K562 (cell line): ENCODE measurements around the gene NUP205. TPM values are rescaled to one million over a fixed set of nuclear protein-coding genes. Genes with fewer than 3 reads are reported as not detected.

Experiments used
- AFF4 ChIP-seq: sonication (generic); formaldehyde crosslinking; IDR thresholded peaks from 2 replicates; pipeline ENCODE4 v1.8.0; 2023; ENCODE audit warnings: mild to moderate bottlenecking, missing genetic modification reagents
- BCLAF1 ChIP-seq, 2 experiments: fragments of 450-650 bp in 1 of 2; IDR thresholded peaks; 2 replicates each; pipeline ENCODE4 v1.6.1; 2011 to 2017; ENCODE audit warnings: low read depth in 2 of 2, antibody characterized with exemption in 1 of 2, borderline replicate concordance in 1 of 2, low read length in 1 of 2, mild to moderate bottlenecking in 1 of 2, mixed read lengths in 1 of 2; ENCODE audit not compliant: control insufficient read depth in 1 of 2
- BRD9 ChIP-seq: fragments of 450-650 bp; IDR thresholded peaks from 2 replicates; pipeline ENCODE4 v1.6.1; 2018; ENCODE audit warnings: low read depth; ENCODE audit not compliant: partially characterized antibody
- ESRRB ChIP-seq: fragments of 250-450 bp; sonication (Bioruptor Pico); IDR thresholded peaks from 2 replicates; pipeline ENCODE4 v1.5.0; 2020; ENCODE audit warnings: mild to moderate bottlenecking, moderate library complexity, borderline replicate concordance
- HDAC3 ChIP-seq: fragments of 450-650 bp; IDR thresholded peaks from 2 replicates; pipeline ENCODE4 v1.6.1; 2018; ENCODE audit warnings: borderline replicate concordance, mild to moderate bottlenecking, moderate library complexity; ENCODE audit not compliant: partially characterized antibody
- HMG20A ChIP-seq: fragments of 450-650 bp; formaldehyde crosslinking; conservative IDR thresholded peaks from 2 replicates; pipeline ENCODE4 v1.4.0; 2020; ENCODE audit warnings: mild to moderate bottlenecking, mixed read lengths
- MAFF ChIP-seq: IDR thresholded peaks from 2 replicates; pipeline ENCODE4 v1.6.1; 2012; ENCODE audit warnings: low read length, improper control_type of control experiment
- NRF1 ChIP-seq, 2 experiments: fragments of 450-650 bp; IDR thresholded peaks in 1 of 2; conservative IDR thresholded peaks in 1 of 2; 2 replicates each; pipeline ENCODE4 v1.6.1; 2014; ENCODE audit warnings: mild to moderate bottlenecking in 2 of 2
- RBM22 ChIP-seq: fragments of 200-400 bp; formaldehyde crosslinking; IDR thresholded peaks from 2 replicates; pipeline ENCODE4 v1.6.1; 2018; ENCODE audit warnings: low read length, low read depth; ENCODE audit not compliant: poor library complexity, severe bottlenecking
- THAP7 ChIP-seq: fragments of 250-450 bp; sonication (Bioruptor Pico); IDR thresholded peaks from 2 replicates; pipeline ENCODE4 v1.5.0; 2021
- ZEB2 ChIP-seq: fragments of 450-650 bp; IDR thresholded peaks from 2 replicates; pipeline ENCODE4 v1.6.1; 2016
- ZNF121 ChIP-seq: sonication (generic); formaldehyde crosslinking; conservative IDR thresholded peaks from 2 replicates; pipeline ENCODE4 v1.8.0; 2022; ENCODE audit warnings: missing genetic modification reagents
- ZNF143 ChIP-seq: sonication (generic); formaldehyde crosslinking; IDR thresholded peaks from 2 replicates; pipeline ENCODE4 v1.9.0; 2022; ENCODE audit warnings: mild to moderate bottlenecking, missing genetic modification reagents
- ZNF232 ChIP-seq: sonication (generic); formaldehyde crosslinking; IDR thresholded peaks from 2 replicates; pipeline ENCODE4 v1.8.0; 2022; ENCODE audit warnings: mild to moderate bottlenecking, missing genetic modification reagents
- ZNF395 ChIP-seq: fragments of 200-800 bp; sonication (Bioruptor generic); IDR thresholded peaks from 2 replicates; pipeline ENCODE4 v1.6.1; 2017; ENCODE audit warnings: missing genetic modification characterization, missing compliant biosample characterization
- ZNF431 ChIP-seq: sonication (generic); formaldehyde crosslinking; IDR thresholded peaks from 2 replicates; pipeline ENCODE4 v1.8.0; 2022; ENCODE audit warnings: mild to moderate bottlenecking, missing genetic modification reagents
- polyA plus RNA-seq, 8 experiments: library from polyadenylated mRNA; depleted of rRNA in 4 of 8; stranded (reverse) in 5 of 8; unstranded in 3 of 8; fragments of >200 nt; fragmentation: Nextera tagmentation in 2 of 8; fragmentation: Illumina TruSeq in 1 of 8; extraction: Ambion mirVana in 2 of 8; extraction: Trizol in 1 of 8; gene quantifications; 2 replicates each; pipeline versions ENCODE4 v1.2.1 to v1.2.3, GENCODE V29; 2011 to 2014; ENCODE audit warnings: inconsistent platforms in 1 of 8, missing spikeins in 1 of 8
- total RNA-seq, 7 experiments: library from RNA; depleted of rRNA in 6 of 7; stranded (reverse); fragments of >200 nt in 6 of 7; fragmentation: Illumina TruSeq in 2 of 7; extraction: Trizol in 2 of 7; gene quantifications; 2 replicates each; pipeline versions ENCODE4 v1.2.1 to v1.2.3, GENCODE V29; 2011 to 2021; ENCODE audit warnings: low replicate concordance in 1 of 7

The NUP205 gene
- total and polyA plus RNA-seq, 9 of the 15 experiments (the other 6 are each of a cell fraction or from before 2014, with no cell fraction given): 101 to 282 (median 193) TPM

GRCh38 chr7:135664046-135664589 lies 106.4 kb downstream of the NUP205 start (continued):
- TF ChIP-seq BRD9 (no peak), ZNF143 (no peak), HMG20A (no peak), MAFF (peak; percentile 40; the same call in 1 of the 2 replicates), HDAC3 (peak; percentile 89), AFF4 (CRISPR knock-in tag) (no peak), ZEB2 (peak; percentile 58), RBM22 (no peak), ESRRB (CRISPR knock-in tag) (no peak), ZNF395 (peak; percentile 79; the same call in 1 of the 2 replicates), NRF1 (conservative IDR thresholded peaks at IDR 0.05 in 1 of 2, IDR thresholded peaks at IDR 0.05 in 1 of 2) (no peak), BCLAF1 (IDR thresholded peaks at IDR 0.05; ENCODE audit: borderline replicate concordance in 1 of 2, control insufficient read depth in 1 of 2, low read depth in 2 of 2, low read length in 1 of 2) (peak in 1 of 2 experiments; percentile 76; a peak in 1 of 4 replicates), THAP7 (CRISPR knock-in tag) (no peak), ZNF431 (CRISPR knock-in tag) (no peak; the same call in 1 of the 2 replicates), ZNF121 (no peak), ZNF232 (CRISPR knock-in tag) (peak; percentile 93)
